Stimulated activated naive CD8-positive, alpha-beta T cell treated with anti-CD3 and anti-CD28 coated beads, Interleukin-15, Interleukin-2, amounts not matched to agents 100 ng/mL and 50 ng/mL, for 24 hours (primary cell): ENCODE measurements around the gene SMAD3.

Experiments used
- H3K27ac Mint-ChIP-seq: one replicate; pipeline ENCODE4 v1.8.0; 2021; ENCODE audit warnings: mild to moderate bottlenecking, mixed read lengths
- H3K27me3 Mint-ChIP-seq: one replicate; pipeline ENCODE4 v1.8.0; 2021; ENCODE audit warnings: mixed read lengths
- H3K36me3 Mint-ChIP-seq: one replicate; pipeline ENCODE4 v1.8.0; 2021; ENCODE audit warnings: low read depth, mixed read lengths
- H3K4me1 Mint-ChIP-seq: one replicate; pipeline ENCODE4 v1.8.0; 2021; ENCODE audit warnings: low read depth, mixed read lengths
- H3K4me3 Mint-ChIP-seq: one replicate; pipeline ENCODE4 v1.8.0; 2021; ENCODE audit warnings: mild to moderate bottlenecking, mixed read lengths
- H3K9me3 Mint-ChIP-seq: one replicate; pipeline ENCODE4 v1.8.0; 2021; ENCODE audit warnings: mixed read lengths

The SMAD3 gene

DNA sequence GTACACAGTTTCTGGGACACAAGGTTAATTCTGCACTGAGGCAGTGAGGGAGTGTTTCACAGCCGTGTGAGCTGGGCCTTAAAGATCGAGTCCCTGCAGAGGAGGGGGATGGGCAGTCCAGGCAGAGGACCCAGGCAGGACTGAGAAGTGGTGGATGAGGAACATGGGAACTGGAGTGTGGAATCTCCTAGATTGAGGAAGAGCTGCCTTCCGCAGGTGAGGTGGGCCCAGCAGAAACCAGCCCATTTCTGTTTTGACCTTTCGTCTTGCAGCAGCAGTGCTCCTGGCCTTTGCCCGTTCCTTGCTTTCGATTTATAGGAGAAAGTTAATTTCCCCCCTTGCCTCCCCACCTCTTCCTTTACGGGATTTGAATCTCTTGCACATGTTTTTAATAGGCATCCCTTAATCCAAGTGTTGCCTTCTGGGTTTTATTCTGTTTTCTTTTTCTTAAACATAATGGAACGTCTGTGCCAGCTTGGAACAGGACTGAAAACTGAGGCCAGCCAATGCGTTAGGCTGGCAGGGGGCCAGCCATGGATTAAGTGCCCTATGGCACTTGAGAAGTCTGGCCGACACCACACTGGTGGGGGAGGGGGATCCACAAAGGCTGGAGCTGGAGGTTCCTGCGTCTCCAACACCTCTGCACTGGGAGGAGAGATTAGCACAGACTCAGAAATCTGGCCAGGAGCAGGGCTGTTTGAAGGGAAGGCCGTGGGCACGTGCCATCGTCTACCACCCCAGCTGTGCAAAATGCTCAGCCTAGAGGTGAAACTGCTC, 111.0 kb downstream of the SMAD3 start:
- peaks cover 25% of the 10 kb centered on the region for H3K36me3 Mint-ChIP-seq
- no peaks in the 10 kb centered on the region for H3K9me3 Mint-ChIP-seq
- H3K27me3 Mint-ChIP-seq = no peaks in the 10 kb centered on the region
- H3K27ac Mint-ChIP-seq = peak overlapping the region; percentile 78
- peaks cover 52% of the 10 kb centered on the region for H3K4me1 Mint-ChIP-seq
- H3K4me3 Mint-ChIP-seq = no peak overlapping the region

DNA sequence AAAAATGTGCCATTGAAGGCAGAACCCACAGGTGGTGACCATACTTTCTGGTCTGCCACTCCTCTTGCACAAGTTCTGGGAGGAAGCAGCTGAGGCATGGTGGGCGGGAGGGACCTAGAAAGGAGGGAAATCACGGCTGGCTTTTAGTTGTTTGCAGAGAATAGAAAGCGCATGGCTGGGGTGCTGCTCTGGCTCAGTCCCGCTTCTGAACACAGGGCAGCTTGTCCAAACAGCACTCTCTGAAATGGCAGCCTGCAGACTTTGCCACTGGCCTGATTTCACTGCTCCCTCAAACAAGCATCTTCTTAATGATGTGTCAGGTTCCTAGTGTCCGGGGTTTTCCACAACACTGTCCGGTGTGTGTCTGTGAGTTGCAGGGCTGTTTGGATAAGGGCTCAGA, 112.3 kb downstream of the SMAD3 start:
- no peak overlapping the region for H3K4me3 Mint-ChIP-seq
- no peak overlapping the region for H3K27ac Mint-ChIP-seq
- peaks cover 17% of the 10 kb centered on the region for H3K36me3 Mint-ChIP-seq
- H3K4me1 Mint-ChIP-seq = peaks cover 41% of the 10 kb centered on the region
- no peaks in the 10 kb centered on the region for H3K27me3 Mint-ChIP-seq
- H3K9me3 Mint-ChIP-seq = no peaks in the 10 kb centered on the region

DNA sequence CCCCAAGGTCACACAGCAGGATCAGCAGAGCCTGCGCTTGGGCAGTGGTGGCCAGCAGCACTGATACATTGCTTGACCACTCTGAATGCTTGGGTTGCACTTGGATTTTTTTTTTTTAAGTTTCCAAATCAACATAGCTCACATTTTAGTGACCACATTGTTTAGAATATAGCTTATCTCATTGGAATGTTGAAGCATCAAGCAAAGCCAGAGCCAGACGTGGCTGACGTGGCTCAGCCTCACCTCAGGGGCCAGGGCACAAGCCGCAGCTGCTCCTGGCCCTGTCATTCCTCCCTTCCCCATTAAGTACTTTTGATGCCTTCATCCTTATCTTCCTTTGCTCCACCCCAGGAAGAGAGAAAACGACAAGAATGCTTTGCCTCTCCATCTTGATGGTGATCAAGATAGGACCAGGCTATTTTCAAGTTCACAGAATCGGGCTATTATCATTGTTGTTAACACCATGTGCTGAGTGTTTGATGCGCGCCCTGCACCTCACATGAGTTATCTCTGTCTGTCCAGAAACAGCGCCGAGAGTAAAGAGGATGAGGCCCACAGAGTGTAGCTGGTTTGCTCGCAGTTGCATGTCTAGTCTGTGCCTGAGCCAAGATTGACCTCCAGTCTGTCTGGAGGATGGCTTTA, 113.3 kb downstream of the SMAD3 start:
- Mint-ChIP-seq H3K4me3 (no peak overlapping the region), H3K27me3 (no peaks in the 10 kb centered on the region), H3K27ac (no peak overlapping the region), H3K4me1 (peaks cover 34% of the 10 kb centered on the region), H3K36me3 (peaks cover 16% of the 10 kb centered on the region), H3K9me3 (no peaks in the 10 kb centered on the region)

DNA sequence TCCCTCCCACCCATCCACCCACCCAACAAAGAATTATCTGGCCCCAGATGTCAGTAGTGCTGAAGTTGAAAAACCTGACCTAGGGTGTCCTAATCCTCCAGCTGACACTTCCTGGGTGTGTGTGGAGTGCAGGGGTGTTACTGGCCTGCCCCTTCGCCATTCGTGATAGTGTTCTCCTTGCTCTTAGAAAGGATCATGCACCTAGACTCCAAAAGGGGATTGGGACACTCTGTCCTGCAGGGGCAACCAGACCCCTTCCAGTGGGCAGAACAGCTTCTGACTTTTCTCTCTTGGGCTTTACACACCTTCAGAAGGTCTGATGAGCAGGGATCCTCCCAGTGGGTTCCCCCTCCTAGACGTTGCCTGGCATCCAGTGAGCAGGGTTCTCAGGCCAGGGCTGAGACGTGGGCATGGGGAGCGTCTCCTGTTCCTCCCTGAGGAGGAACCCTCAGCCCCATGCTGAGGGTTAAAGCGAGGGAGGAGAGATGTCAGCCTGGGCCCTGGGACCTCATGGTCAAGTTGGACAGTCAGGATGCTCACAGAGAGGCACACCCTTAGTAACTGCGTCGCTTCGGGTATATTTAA, 114.1 kb downstream of the SMAD3 start:
- H3K27me3 Mint-ChIP-seq = no peaks in the 10 kb centered on the region
- H3K36me3 Mint-ChIP-seq = peaks cover 16% of the 10 kb centered on the region
- H3K9me3 Mint-ChIP-seq = no peaks in the 10 kb centered on the region
- no peak overlapping the region for H3K4me3 Mint-ChIP-seq
- no peak overlapping the region for H3K27ac Mint-ChIP-seq
- H3K4me1 Mint-ChIP-seq = peaks cover 26% of the 10 kb centered on the region

- no peak overlapping the region for H3K27ac Mint-ChIP-seq
- no peaks in the 10 kb centered on the region for H3K9me3 Mint-ChIP-seq
- no peaks in the 10 kb centered on the region for H3K27me3 Mint-ChIP-seq
- no peak overlapping the region for H3K4me3 Mint-ChIP-seq
- peaks cover 22% of the 10 kb centered on the region for H3K4me1 Mint-ChIP-seq
- H3K36me3 Mint-ChIP-seq = peaks cover 19% of the 10 kb centered on the region
Observed at GRCh38 chr15:67180035-67180434, 114.6 kb downstream of the SMAD3 start.

GRCh38 chr15:67180514-67181191, 115.3 kb downstream of the SMAD3 start:
- Mint-ChIP-seq H3K36me3 (peaks cover 23% of the 10 kb centered on the region), H3K9me3 (no peaks in the 10 kb centered on the region), H3K27me3 (no peaks in the 10 kb centered on the region), H3K4me3 (no peak overlapping the region), H3K27ac (no peak overlapping the region), H3K4me1 (peaks cover 22% of the 10 kb centered on the region)

- Mint-ChIP-seq H3K27me3 (no peaks in the 10 kb centered on the region), H3K36me3 (peaks cover 27% of the 10 kb centered on the region), H3K4me3 (no peak overlapping the region), H3K4me1 (peaks cover 22% of the 10 kb centered on the region), H3K9me3 (no peaks in the 10 kb centered on the region), H3K27ac (no peak overlapping the region)
Observed at GRCh38 chr15:67181221-67181639, 115.8 kb downstream of the SMAD3 start.

DNA sequence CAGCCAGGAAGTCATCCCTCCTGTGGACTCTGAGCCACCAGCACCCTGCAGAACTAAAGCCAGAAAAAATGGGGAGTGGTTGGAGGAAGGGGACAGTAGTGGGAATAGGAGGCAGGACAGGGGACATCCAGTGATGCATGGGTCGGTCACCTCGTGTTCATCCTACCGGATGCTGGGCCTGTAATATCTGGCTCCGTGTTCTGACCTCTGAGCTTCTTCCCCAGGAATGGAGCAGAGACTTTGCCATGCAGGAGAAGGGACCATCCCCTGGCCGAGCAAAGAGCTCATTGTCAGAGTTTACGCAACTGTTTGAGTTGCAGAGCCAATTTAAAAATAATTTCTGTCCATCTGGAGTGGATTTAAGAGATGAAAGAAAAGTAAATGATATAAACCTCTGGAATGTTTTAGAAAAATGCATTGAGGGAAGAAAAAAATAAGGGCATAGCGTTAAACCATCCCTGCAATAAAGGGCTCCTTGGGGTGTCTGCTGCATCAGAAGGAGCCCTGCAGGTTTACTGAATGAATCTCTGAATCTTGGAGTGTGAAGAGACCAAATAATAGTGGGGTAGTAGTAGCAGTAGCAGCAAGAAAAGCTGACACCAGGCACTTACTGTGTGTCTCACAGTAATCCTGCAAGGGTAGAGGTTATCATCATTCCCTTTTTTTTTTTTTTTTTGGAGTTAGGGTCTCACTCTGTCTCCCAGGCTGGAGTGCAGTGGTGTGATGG, 118.2 kb downstream of the SMAD3 start:
- H3K9me3 Mint-ChIP-seq = no peaks in the 10 kb centered on the region
- no peak overlapping the region for H3K27ac Mint-ChIP-seq
- peaks cover 17% of the 10 kb centered on the region for H3K4me1 Mint-ChIP-seq
- no peaks in the 10 kb centered on the region for H3K27me3 Mint-ChIP-seq
- peaks cover 34% of the 10 kb centered on the region for H3K36me3 Mint-ChIP-seq
- no peak overlapping the region for H3K4me3 Mint-ChIP-seq

GRCh38 chr15:67184208-67184925, 119.0 kb downstream of the SMAD3 start:
- peaks cover 17% of the 10 kb centered on the region for H3K4me1 Mint-ChIP-seq
- H3K4me3 Mint-ChIP-seq = no peak overlapping the region
- H3K27me3 Mint-ChIP-seq = no peaks in the 10 kb centered on the region
- H3K36me3 Mint-ChIP-seq = peaks cover 34% of the 10 kb centered on the region
- H3K9me3 Mint-ChIP-seq = no peaks in the 10 kb centered on the region
- H3K27ac Mint-ChIP-seq = no peak overlapping the region

DNA sequence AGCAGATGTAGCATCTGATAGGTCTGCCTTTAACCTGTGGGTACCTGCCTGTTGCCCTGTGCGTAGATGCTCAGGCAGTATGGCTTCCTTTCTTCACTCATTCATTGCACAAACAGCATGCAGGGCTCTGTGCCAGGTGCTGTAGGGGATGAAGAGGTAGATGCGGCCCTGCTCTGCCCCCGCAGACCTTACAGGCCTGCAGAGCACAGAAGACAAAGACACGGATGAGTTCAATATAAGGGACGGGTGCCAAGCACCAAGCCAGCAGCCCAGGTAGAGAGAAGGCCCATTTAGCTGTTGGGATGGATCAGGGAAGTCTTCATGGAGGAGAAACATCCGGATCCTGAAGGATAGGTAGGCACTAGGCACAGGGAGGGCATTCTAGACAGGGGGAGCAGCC, 119.6 kb downstream of the SMAD3 start:
- Mint-ChIP-seq H3K4me1 (peaks cover 17% of the 10 kb centered on the region), H3K9me3 (no peaks in the 10 kb centered on the region), H3K27me3 (no peaks in the 10 kb centered on the region), H3K27ac (no peak overlapping the region), H3K4me3 (no peak overlapping the region), H3K36me3 (peaks cover 34% of the 10 kb centered on the region)

- Mint-ChIP-seq H3K4me1 (peaks cover 17% of the 10 kb centered on the region), H3K4me3 (no peak overlapping the region), H3K9me3 (no peaks in the 10 kb centered on the region), H3K27ac (peak overlapping the region; percentile 24), H3K36me3 (peaks cover 34% of the 10 kb centered on the region), H3K27me3 (no peaks in the 10 kb centered on the region)
Observed at GRCh38 chr15:67185621-67186225, 120.3 kb downstream of the SMAD3 start.

- Mint-ChIP-seq H3K4me1 (peaks cover 17% of the 10 kb centered on the region), H3K27me3 (no peaks in the 10 kb centered on the region), H3K27ac (peak overlapping the region; percentile 24), H3K36me3 (peaks cover 37% of the 10 kb centered on the region), H3K4me3 (no peak overlapping the region), H3K9me3 (no peaks in the 10 kb centered on the region)
Observed at GRCh38 chr15:67186226-67186649, 120.8 kb downstream of the SMAD3 start.

GRCh38 chr15:67186688-67187087, 121.3 kb downstream of the SMAD3 start:
- H3K36me3 Mint-ChIP-seq = peaks cover 38% of the 10 kb centered on the region
- no peak overlapping the region for H3K4me3 Mint-ChIP-seq
- H3K27me3 Mint-ChIP-seq = no peaks in the 10 kb centered on the region
- no peaks in the 10 kb centered on the region for H3K9me3 Mint-ChIP-seq
- peaks cover 17% of the 10 kb centered on the region for H3K4me1 Mint-ChIP-seq
- no peak overlapping the region for H3K27ac Mint-ChIP-seq
